Measurements from ENCODE around the gene PSMA8.
A peak's percentile ranks its signal among the peaks of the same experiment; 100 is the strongest.
"Not testable (repeated sequence)": the region's sequence is repeated elsewhere in the genome, so short reads cannot be mapped to it uniquely, and the experiment has no call there.

PSMA8 gene

GRCh38 chr18:26133652-26134051 lies at the start of gene PSMA8:
Gene PSMA8, plus strand, starts transcription at chr18:26133869. Its CDS starts 97 bp downstream, at chr18:26133966.
- no peak for DNase-seq

GRCh38 chr18:26085056-26085455 lies 48.6 kb upstream of the PSMA8 start:
- DNase-seq: no peak

DNA sequence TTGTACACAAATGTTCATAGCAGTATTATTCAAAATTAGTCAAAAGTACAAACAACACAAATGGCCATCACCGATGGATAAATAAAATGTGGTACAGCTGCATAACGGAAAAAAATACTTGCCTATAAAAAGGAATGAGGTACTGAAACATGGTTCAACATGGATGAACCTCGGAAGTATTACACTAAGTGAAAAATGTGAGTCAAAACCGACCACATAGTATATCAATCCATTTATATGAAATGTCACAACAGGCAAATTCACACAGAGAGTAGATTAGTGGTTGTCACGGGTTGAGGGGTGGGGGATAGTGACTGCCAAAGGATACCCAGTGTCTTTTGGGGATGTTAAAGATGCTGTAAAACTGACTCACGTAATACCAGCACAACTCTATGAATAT lies 46.7 kb upstream of the PSMA8 start:
- no peak for DNase-seq

GRCh38 chr18:26088487-26088886 lies 45.2 kb upstream of the PSMA8 start:
- no peak for DNase-seq

DNA sequence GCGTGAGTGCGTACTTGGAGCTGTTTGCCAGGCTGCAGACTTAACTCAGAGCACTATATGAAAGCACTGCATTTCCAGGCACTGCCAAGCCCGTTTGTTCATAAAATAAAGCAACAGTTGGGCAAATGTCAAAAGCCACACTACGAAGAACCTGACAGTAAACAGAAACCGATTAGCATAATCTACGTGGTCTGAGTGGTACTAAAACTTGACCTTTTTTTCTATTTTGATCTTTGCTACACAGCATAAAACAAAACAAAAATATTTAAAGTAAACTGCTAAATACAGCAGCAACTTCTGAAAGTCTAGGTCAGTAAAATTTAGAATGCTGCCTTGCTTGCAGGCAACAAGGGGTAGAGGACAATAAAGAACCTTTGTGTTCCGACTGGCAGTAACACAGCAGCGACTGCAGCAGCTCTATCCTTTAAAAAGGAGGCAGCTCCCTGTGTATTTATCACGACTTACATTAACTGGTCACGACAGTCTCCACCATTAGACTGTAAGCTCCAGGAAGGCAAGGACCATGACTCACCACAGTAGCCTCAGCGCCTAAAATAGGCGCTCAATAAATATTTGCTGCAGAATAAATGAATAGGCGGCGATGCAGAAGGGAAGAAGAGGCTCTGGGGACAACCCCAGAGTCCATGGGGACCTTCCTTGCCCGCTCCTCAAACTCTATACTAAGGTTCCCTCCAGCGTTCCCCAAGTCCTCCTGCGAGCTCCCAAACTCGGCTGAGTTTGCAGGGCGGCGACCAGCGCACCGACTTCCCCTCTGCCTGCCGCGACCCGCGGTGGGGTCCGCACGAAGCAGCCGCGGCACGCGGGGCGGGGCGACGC lies 44.2 kb upstream of the PSMA8 start:
- peak; percentile 54 for DNase-seq

GRCh38 chr18:26090130-26091046 lies 43.3 kb upstream of the PSMA8 start, which contains the start of gene SS18:
Gene SS18, minus strand, starts transcription at chr18:26090613. Its CDS starts 44 bp downstream, at chr18:26090569.
- peak; percentile 88 for DNase-seq

- no peak for DNase-seq
Measured at GRCh38 chr18:26091047-26091630, 42.5 kb upstream of the PSMA8 start.

DNA sequence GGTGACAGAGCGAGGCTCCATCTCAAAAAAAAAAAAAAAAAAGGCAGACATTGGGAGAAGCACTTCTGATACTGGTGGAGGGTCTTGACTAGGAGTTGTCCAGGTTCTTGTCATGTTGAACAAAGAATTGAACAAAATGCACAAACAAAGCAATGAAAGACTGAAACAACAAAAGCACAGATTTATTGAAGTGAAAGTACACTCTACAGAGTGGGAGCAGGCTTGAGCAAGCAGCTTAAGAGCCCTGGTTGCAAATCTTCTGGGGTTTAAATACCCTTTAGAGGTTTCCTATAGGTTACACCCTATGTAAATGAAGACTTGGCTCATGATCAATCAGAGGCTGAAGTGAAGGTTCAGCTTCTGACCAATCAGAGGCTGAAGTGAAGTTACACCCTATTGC lies 36.8 kb upstream of the PSMA8 start:
- DNase-seq: no peak

- no peak for DNase-seq
Measured at GRCh38 chr18:26097563-26097962, 36.1 kb upstream of the PSMA8 start.

- DNase-seq: no peak
Measured at GRCh38 chr18:26103579-26103978, 30.1 kb upstream of the PSMA8 start.

- no peak for DNase-seq
Measured at GRCh38 chr18:26104035-26104434, 29.6 kb upstream of the PSMA8 start.

GRCh38 chr18:26119246-26119645 lies 14.4 kb upstream of the PSMA8 start:
- no peak for DNase-seq

DNA sequence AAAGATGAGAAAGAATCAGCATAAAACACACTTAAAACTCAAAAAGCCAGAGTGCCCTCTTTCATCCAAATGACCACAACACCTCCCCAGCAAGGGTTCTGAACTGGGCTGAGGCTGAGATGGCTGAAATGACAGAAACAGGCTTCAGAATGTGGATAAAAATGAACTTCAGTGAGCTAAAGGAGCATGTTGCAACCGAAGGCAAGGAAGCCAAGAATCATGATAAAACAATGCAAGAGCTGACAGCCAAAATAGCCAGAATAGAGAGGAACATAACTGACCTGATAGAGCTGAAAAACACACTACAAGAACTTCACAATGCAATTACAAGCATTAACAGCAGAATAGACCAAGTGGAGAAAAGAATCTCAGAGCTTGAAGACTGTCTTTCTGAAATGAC lies 12.2 kb upstream of the PSMA8 start:
- DNase-seq: no peak

DNA sequence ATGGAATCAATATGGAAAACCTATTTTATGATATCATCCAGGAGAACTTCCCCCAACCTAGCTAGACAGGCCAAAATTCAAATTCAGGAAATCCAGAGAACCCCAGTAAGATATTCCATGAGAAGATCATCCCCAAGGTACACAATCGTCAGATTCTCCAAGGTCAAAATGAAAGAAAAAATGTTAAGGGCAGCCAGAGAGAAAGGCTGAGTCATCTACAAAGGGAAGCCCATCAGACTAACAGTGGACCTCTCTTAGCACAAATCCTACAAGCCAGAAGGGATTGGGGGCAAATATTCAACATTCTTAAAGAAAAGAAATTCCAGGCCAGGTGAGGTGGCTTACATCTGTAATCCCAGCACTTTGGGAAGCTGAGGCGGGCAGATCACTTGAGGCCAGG lies 11.7 kb upstream of the PSMA8 start:
- not testable (repeated sequence) for DNase-seq

DNA sequence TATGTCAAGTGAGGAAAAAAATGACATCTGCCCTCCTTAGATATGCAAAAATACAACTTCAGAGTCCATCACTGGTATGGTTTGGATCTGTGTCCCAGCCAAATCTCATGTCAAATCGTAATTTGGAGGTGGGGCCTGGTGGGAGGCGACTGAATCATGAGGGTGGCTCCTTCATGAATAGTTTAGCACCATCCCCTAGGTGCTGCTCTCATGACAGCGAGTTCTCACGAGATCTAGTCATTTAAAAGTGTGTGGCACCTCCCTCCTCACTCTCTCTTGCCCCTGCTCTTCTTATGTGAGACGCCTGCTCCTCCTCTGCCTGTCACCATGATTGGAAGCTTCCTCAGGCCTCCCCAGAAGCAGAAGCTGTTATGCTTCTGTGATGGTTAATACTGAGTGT lies 5.9 kb upstream of the PSMA8 start:
- no peak for DNase-seq

DNA sequence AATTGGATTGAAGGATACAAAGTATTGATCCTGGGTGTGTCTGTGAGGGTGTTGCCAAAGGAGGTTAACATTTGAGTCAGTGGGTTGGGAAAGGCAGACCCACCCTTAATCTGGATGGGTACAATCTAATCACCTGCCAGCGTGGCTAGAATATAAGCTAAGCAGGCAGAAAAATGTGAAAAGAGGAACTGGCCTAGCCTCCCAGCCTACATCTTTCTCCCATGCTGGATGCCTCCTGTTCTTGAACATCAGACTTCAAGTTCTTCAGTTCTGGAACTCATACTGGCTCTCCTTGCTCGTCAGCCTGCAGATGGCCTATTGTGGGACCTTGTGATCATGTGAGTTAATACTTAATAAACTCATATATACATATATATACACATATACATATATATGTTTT lies 5.5 kb upstream of the PSMA8 start:
- not testable (repeated sequence) for DNase-seq

DNA sequence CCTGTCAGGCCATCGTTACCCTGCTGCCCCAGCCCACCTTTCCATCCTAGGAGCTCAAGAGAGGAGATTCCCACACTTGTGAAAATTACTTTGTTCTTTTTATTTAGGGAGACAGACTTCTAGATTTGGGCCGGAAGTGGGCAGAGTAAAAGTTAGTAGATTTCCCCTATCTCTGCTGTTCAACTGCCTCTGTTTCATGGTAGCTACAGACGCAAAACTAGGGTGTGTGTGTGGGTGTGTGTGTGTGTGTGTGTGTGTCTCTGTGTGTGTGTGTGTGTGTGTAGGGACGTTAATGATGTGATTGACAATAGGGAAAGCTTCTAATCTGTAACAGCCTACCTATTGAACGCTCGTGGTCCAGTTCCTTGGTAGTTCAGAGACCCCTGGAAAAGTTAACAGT lies 438 bp downstream of the PSMA8 start:
- DNase-seq: no peak

DNA sequence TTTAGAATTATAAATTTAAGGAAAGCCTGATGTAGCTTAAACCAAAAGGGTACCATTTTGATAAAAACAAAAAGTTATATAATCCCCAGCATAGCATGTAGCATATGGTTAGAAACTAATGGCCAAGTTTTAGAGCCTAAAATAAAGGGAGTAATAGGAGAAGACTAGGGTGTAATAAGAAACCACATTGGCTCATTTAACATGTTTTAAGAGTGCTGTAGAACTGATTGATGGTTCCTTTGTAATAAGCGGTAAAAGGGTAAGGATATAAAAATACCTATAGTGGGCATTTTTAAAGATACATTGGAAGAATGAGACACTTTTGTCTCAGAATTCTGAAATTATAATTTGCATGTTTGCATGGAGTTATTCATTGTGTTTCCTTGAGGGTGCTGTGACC lies 1.9 kb downstream of the PSMA8 start:
- no peak for DNase-seq

DNA sequence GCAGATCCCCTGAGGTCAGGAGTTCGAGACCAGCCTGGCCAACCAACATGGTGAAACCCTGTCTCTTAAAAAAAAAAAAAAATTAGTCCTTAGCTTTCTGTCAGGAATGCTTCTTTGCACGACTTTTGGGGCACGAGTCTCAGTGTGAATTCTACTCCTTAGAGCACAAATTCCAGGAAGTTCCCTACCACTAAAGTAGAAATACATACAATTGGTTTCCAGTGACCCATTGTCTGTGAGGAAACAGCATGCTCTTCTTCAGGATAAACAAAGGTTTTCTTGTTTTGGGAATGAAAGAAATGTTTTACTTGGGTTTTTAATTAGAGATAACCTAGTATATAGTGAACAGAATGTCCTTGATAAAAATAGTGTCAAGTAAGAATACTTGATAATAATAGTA lies 23.7 kb downstream of the PSMA8 start:
- no peak for DNase-seq

DNA sequence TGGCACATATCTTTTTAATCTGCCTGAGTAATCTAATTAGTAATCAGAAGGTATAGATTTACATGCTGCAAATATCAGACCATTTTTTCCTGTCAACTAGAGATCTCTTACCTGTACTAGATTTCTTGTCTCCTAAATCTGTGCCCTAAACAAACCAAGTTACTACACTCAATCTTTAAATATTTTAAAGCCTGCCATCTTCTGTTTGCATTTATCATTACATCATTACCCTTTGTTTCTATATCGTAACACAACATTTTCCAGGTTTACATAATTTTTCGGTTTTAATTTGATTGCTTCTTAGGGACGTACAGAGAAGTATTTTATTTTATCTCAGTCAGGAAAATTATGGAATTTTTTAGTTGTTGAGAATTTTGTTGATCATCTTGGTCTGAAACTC lies 25.7 kb downstream of the PSMA8 start:
- no peak for DNase-seq

- DNase-seq: no peak
Measured at GRCh38 chr18:26164571-26164970, 30.9 kb downstream of the PSMA8 start.

DNA sequence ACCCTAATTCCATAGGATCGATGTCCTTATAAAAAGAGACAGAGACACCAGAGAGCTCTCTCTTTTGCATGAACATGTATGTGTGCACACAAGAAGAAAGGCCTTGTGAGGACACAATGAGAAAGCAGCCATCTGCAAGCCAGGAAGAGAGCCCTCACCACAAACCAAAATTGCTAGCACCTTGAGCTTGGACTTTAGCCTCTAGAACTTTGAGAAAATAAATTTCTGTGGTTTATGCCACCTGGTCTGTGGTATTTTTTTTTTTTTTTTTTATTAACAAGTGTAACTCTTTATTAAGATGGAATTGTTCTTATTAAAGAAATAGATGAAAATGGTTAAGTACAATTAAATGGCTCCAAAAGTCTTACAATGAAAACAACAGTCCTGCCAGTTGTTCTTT lies 33.9 kb downstream of the PSMA8 start:
- not testable (repeated sequence) for DNase-seq

DNA sequence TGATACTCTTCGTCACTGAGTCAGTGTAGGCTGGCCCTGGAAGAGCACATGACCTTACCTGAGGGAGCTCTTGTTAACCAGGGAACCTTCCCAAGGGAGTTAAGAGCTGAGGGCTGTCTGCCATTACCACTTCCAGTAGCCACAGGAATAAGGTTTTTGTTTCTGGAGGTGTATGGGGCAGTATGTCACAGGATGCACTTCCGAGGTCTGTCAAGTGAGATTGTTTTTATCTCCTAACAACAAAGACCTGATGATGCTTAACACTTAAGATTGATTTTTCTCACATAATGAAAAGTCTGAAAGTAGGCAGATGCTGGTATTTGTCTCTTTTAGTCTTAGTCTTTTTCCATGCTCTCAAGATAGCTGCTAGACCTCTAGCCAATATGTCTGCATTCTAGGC lies 41.8 kb downstream of the PSMA8 start:
- DNase-seq: no peak

Data from T1000 (cell line).